ENCODE data around the gene PLXNB2. TPM values are rescaled to one million over a fixed set of nuclear protein-coding genes. Genes with fewer than 3 reads are reported as not detected.

PLXNB2 gene
- total RNA-seq, 4 donors from 2014 or later: 44.7 to 208 (median 126) TPM

DNA sequence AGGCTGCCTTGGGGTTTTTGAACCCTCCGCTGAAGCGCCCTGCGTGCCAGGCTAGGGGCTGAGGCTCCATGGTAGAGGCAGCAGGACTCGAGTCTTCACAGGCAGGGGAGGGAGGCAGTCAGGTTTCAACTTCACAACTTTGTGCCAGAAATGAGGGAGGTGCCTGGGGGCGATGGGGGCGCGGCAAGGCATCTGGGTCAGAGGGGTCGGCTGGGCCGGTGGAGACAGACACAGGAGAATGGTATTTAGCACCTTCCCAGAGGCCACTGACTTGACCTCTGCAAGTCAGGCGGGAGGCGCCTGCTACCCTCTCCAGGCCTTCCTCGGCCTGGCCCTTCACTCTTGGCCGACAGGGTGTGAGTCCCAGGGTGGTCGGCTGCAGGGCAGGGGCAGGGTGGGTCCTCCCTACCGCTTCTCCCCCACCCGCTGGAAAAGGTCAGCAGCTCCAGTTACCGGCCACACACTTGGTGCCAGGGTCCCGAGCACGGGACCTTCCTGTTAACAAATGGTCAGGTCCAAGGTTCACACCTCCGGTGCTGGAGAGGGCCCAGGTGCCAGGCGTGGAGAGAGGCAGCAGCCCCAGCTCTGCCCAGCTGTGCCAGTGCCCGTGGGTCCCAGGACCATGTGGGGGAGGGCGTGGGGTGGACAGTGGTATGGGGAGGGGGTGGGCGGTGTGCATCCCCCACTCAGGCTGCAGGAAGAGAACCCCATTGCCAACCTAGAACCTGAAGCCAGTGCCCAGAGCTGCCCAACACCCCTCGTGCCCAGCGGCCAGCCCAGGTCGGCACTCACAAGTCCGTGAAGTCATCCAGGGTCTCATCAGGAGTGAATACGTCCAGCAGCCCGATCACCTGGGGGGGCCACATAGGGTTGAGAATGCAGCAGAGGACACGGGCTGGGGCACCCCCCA, 49.7 kb downstream of the PLXNB2 start:
- Histone ChIP-seq H3K36me3 (no peaks in the 10 kb centered on the region), H3K27ac (no peak overlapping the region), H3K9me3 (no peaks in the 10 kb centered on the region), H3K4me3 (no peak overlapping the region), H3K27me3 (no peaks in the 10 kb centered on the region), H3K4me1 (peaks cover 0 to 19% of the 10 kb centered on the region in 2 donors)
- TF ChIP-seq, protein P1, sequence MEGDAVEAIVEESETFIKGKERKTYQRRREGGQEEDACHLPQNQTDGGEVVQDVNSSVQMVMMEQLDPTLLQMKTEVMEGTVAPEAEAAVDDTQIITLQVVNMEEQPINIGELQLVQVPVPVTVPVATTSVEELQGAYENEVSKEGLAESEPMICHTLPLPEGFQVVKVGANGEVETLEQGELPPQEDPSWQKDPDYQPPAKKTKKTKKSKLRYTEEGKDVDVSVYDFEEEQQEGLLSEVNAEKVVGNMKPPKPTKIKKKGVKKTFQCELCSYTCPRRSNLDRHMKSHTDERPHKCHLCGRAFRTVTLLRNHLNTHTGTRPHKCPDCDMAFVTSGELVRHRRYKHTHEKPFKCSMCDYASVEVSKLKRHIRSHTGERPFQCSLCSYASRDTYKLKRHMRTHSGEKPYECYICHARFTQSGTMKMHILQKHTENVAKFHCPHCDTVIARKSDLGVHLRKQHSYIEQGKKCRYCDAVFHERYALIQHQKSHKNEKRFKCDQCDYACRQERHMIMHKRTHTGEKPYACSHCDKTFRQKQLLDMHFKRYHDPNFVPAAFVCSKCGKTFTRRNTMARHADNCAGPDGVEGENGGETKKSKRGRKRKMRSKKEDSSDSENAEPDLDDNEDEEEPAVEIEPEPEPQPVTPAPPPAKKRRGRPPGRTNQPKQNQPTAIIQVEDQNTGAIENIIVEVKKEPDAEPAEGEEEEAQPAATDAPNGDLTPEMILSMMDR (IDR thresholded peaks at IDR 0.05): no peak
- no peak for TF ChIP-seq POLR2A (IDR thresholded peaks at IDR 0.05)
- DNase-seq: no peak
- intact Hi-C loops (cut with DNase I; ENCODE audit: low total_unique reads): no loop called here

DNA sequence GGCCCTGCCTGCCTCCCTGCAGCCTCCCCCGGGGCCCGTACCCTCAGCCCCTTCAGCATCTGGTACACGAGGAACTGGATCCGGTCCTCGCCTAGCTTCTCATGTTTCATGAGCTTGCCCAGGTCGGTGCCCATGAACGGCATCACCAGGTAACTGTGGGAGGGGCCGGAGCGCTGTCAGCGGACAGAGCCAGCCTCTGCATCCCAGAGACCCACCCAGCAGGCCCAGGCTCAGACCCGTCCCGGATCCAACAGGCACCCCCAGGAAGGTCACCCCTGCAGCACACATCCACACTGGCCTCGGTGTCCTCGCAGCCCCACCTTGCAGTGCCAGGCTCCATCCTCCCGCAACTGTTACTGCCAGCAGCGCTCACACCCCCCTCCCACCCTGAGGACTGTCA, 50.4 kb downstream of the PLXNB2 start:
- Histone ChIP-seq H3K27me3 (no peaks in the 10 kb centered on the region), H3K4me1 (peaks cover 0 to 17% of the 10 kb centered on the region in 2 donors), H3K27ac (no peak overlapping the region), H3K4me3 (no peak overlapping the region), H3K36me3 (no peaks in the 10 kb centered on the region), H3K9me3 (no peaks in the 10 kb centered on the region)
- DNase-seq: no peak
- intact Hi-C loops (cut with DNase I; ENCODE audit: low total_unique reads): no loop called here
- no peak for TF ChIP-seq POLR2A (IDR thresholded peaks at IDR 0.05)
- TF ChIP-seq, protein P1 (IDR thresholded peaks at IDR 0.05): no peak

DNA sequence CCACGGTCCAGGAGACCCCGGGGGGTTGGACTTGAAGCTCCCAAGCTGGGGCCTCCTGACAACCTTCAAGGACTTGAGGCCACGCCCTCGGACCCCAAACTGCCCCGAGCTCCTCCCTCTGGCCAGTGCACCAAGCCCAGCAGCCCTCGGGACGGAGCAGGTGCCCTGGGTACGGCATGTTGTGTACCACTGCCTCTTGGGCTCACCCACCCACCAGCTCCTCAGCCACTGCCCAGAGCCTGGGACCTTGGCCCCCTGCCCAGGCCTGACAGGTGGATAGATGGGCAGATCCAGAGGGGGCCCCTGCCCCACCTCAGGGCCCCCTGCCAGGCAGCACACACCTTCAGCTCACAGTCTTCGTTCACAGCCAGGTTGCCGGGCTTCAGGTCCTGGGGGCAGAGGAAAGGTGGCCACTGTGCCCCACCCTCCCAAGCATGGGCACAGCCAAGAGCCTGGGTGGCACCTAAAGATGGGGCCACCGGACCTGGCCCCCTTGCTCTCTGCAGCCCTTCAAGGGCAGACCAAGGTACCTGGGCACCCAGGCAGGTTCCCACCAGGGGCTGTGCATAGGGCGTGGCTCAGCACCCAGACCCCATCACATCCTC, 51.1 kb downstream of the PLXNB2 start:
- Histone ChIP-seq H3K36me3 (no peaks in the 10 kb centered on the region), H3K4me1 (peaks cover 0 to 14% of the 10 kb centered on the region in 2 donors), H3K4me3 (no peak overlapping the region), H3K27ac (no peak overlapping the region), H3K9me3 (no peaks in the 10 kb centered on the region), H3K27me3 (no peaks in the 10 kb centered on the region)
- TF ChIP-seq, protein P1 (IDR thresholded peaks at IDR 0.05): no peak
- intact Hi-C loops (cut with DNase I; ENCODE audit: low total_unique reads): no loop called here
- DNase-seq: no peak

DNA sequence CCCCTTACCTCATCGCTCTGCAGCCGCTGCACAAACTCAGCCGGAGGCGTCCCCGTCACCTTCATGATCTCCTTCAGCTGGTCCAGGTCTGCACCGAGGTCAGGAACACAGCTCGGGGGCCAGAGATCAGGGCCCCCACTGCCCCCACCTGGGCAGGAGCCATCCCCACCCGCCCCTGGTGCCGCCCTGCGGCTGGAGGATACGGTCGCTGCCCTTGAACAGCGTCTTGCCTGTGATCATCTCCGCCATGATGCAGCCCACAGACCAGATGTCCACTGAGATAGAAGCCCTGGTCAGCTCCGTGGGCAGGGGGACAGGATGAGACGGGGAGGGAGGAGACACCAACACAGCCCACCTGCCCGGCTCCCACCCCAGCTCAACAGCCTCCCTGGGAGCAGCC, 51.8 kb downstream of the PLXNB2 start:
- TF ChIP-seq POLR2A (IDR thresholded peaks at IDR 0.05): no peak
- TF ChIP-seq, protein P1 (IDR thresholded peaks at IDR 0.05): no peak
- H3K27me3 ChIP-seq: no peaks in the 10 kb centered on the region
- no peak overlapping the region for H3K27ac ChIP-seq
- no peaks in the 10 kb centered on the region for H3K9me3 ChIP-seq
- H3K36me3 ChIP-seq: no peaks in the 10 kb centered on the region
- DNase-seq: no peak
- H3K4me1 ChIP-seq: peaks cover 0 to 13% of the 10 kb centered on the region in 2 donors
- intact Hi-C loops (cut with DNase I; ENCODE audit: low total_unique reads): no loop called here
- H3K4me3 ChIP-seq: no peak overlapping the region

DNA sequence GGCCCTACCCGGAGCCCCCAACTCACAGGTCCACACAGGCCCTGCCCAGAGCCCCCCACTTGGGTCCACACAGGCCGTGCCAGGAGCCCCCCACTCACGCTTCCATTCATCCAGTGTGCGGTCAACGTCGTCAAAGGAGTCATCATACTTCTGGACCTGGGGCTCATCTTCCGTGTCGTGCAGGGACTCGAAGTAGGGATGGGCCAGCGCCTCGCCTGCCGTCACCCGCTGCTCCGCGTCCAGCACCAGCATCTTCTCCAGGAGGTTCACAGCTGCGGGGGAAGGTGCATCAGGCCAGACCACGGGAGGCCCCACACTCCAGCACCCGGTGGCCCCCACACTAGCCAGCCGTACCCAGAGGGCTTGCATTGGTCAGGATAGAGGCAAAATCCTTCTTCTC, 52.3 kb downstream of the PLXNB2 start:
- Histone ChIP-seq H3K36me3 (no peaks in the 10 kb centered on the region), H3K27ac (no peak overlapping the region), H3K4me1 (peaks cover 4 to 13% of the 10 kb centered on the region in 2 donors), H3K9me3 (no peaks in the 10 kb centered on the region), H3K27me3 (no peaks in the 10 kb centered on the region), H3K4me3 (no peak overlapping the region)
- TF ChIP-seq, protein P1 (IDR thresholded peaks at IDR 0.05): no peak
- no peak for TF ChIP-seq POLR2A (IDR thresholded peaks at IDR 0.05)
- intact Hi-C loops (cut with DNase I; ENCODE audit: low total_unique reads): no loop called here
- no peak for DNase-seq
